Suppressor macrophage treated with lipopolysaccharide for 1 hour (primary cell): ENCODE measurements around the gene PTPRN2.

Experiments used
- DNase-seq, 3 donors: peaks; one replicate each; pipeline ENCODE4 v3.0.0-alpha.2; 2020 to 2022

PTPRN2 gene

DNA sequence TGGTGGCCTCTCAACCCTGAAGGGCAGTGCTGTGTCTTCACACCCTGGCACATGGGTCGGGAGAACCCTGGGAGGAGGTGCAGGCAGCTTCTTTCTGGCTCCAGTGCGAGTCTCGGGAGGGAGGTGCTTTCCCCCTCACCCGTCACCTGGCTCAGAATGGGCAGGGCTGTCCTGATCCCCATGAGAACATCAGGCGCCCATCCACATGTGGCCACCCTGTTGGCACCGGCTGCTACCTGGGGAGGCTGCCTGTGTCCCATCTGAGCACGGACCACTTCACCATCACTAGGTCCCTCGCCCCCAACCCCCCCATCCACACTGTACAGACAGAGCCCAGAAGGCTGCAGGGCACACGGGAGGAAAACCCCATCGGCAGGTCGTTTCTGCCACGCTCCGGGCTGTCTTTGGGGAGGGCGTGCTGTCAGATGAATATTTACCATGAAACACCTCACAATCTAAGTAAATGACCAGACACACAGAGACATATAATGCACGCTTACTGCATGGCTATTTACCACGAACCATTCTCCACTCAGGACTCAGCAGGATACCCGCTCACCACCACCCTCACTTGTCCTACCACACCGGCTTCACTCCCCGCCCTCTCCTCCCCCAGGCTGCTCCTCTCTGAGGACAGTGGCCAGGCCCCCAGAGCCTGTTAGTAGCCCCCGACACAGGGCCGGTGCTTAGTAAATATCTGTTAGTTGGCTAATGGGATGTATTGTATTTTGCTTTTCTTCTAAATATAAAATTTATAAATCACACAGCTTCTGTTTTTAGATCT is 968.6 kb downstream of the PTPRN2 start:
- no peak for DNase-seq

DNA sequence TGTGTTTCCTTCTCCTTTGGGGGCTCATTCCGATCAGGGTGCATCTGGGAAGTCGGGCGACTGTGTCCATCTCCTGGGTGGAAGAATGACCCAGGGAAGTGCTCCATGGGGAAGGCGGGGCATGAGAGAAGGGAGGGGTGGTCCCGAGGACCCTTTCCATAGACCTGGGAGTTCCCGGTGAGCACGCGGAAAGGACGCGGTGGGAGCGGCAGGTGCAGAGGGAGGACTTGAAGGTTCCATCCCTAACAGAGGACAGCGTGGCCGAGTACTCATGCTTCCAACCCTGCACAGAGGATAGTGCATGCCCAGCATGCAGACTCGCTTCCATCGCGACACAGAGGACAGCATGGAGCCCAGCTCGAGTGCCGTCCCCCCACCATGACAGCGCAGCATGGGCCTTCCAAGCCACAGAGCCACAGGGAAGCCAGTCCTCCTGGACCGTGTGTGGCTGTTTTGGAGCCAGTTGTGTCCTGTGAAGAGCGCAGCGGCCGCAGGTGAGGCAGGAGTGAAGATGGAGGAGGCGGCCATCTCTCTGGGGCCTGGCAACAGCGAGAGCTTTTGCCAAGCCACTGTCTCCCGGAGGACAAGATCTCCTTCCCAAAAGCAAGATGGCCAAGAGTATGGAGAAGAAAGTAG is 969.4 kb downstream of the PTPRN2 start:
- no peak for DNase-seq

DNA sequence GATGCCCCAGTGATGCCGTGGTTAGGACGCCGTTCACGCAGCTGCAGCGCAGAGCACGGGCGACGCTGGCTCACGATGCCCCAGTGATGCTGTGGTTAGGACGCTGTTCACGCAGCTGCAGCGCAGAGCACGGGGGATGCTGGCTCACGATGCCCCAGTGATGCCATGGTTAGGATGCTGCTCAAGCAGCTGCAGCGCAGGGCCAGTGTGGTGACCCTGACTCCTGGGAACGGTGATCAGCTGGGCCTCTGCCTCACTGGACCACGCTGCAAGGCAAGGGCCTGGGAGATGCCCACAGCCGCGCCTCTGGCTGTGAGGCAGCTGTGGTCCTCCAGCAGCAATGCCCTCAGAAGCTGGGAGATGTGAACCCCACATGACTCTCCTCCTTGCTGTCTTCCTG is 970.2 kb downstream of the PTPRN2 start:
- no peak for DNase-seq

DNA sequence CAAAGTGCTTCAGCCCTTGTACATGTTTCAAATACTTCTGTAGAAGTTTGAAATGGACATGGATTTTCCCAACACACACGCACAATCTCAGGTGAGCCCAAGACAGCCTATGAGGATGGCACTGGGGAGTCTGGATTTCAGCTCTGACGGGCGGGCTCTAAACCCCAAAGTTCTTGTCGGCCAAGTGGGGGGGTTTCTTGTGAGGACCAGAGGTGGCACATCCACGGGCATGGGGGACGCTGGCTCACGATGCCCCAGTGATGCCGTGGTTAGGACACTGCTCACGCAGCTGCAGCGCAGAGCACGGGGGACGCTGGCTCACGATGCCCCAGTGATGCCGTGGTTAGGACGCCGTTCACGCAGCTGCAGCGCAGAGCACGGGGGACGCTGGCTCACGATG is 970.7 kb downstream of the PTPRN2 start:
- DNase-seq = no peak

DNA sequence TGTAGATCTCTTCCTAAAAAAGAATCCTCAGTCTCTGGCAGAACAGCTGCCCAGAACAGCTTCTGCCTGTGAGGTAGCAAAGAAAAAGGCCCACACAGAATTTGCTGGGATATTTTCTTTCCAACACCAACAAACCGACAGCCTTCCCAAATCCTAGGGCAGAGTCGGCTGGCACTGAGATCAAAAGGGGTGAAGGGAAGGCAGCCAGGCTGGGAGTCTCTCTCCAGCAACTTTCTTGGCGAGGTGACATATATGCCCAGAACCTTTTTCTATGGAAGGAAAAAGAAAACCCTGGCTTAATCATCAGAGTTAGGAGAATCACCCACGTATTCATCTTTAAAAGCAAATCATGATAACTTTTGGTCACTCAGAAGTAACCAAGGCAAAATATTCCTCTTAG is 971.2 kb downstream of the PTPRN2 start:
- DNase-seq = no peak

DNA sequence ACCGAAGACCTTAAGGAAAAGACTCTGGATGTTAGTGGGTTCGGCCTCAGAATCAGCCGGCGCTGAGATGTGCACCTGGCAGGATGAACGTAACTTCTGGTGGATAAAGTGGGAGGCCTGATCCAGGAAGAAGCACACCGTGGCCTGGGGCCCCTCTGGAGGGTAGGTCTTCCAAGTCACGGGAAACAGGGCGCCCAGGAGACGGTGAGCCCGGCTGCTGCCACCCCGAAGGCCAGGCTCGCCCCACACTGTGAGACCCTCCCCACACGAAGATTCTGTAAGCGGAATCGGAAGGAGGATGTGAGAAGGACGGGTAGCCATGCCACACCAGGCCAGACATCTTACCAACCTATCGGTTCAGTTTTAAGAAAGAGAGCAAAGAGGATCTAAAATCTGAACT is 971.8 kb downstream of the PTPRN2 start:
- DNase-seq = no peak

DNA sequence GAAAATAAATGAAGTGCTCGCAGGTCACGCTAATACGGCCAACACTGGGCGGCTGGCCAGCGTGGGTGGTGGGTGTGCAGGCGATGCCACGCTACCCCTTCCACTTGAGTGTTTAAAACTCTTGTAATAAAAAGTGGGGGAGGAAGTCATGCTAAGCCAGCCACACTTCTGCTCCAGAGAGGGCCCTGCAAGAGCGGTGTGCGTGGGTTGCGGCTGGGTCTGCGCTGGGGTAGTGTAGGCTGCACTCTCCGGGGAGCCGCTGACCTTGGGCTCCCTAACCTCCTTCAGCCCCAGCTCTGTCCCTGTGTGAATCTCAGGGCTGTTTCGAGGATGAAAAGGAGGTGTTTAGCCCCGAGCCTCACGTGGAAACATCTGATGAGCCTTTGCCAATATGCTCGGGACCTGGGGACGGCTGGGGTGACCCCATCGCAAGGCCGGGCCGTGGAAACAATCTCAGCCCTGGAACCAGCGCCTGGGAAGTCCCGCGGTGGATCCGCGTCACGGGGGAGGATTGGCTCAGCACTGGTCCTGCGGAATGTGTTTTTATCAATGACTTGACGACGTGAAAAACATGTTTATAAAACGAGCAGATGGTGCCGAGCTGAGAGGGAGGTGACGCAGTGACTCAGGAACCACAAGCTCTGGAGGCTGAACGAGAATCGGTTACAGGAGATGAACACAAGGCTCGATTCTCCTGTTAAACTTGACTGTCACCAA is 972.4 kb downstream of the PTPRN2 start:
- DNase-seq = no peak

DNA sequence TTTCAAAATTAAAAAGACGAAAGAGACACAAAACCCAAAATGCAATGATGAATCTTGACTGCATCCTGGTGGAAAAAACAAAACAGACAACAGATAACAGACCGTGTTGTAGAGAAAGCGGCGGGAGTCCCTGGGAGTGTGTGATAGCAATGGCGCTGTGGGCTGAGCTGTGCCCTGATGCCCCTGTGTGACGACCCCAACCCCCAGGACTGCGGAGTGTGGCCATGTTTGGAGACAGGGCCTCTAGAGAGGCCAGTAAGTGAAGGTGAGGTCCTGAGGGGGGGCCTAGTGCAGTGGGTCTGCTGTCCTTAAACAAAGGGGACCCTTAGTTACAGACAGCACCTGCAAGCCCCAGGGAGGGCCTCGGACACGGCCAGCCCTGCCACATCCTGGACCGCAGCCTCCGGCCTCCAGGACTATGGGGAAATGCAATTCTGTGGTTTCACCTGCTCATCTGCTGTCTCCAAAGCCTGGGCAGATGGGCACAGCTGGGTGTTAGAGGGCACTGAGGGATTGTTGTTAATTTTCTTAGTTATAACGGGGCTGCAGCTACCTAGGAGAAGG is 973.1 kb downstream of the PTPRN2 start:
- DNase-seq = no peak

DNA sequence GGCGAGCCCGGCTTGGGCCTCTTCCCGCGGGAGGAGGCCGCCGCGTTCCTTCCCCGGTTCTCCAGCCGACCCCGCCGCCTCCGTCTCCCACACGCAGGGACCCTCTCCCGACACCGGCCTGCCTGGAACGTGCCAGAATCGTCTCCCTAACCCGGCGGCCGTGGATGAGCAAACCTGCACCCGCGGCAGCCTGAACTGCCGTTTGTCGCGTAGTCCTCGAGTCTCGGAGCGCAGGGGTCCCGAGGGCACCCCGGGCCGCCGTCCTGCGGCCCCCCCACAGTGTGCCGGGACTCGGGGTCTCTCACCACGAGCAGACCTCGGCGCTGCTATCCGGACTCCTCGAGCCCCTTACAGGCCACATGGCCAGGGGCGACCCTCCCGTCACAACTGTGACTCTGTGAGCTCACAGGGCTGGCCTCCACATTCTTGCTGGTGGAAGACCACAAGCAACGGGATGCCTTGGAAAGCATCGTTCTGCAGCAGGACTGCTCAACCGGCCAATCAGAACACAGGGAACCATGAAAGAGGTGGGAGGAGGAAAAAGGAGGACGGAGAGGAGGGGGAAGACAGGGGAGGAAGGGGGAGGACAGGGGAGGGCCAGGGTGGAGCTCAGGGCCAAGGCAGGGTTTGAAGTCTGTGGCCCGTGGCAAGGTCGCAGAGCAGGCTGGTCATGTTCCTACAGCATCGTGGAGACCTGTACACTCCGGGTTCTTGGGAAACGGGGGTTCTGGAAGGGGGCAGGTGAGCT is 973.9 kb downstream of the PTPRN2 start:
- DNase-seq = no peak

DNA sequence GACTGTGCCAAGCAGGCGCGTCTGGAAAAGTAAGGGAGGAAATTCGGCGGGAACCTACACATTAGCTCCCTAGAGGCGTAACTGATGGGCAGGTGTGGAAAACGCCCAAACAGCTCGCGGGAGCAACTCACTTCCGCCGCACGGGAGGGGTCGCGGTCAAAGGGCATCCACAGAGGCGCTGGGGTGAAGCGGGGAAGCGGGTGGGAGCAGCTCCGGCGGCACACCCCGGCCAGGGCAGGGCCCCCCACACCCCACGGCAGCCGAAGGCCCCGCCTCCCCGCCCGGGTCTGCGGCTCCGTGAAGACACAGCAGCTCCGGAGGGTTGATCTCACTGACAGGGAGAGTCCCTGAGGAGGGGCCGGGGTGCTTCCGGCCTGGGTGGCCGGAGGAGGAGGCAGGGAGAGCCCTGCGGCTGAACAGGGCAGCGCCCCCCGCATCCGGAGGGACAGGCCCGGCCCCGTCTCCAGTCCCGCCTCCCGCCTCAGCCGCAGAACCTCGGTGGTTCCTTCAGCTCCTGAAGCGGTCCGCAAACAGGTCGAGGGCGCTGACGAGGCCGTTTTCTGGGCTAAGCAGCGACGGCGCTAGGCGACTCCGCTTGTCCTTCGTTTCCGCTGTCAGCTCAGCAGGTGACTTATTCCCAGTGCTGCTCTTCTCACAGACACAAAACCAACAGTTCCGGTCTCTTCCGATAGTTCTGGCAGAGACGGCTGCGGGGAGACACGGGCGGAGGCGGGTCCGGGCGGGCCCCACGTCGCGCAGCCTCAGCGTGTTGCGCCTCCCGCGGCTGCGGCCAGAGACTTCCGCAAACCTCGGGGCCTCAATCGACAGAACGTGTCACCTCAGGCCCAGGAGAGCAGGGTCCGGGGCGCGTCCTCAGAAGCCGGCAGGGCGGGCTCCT is 974.7 kb downstream of the PTPRN2 start:
- DNase-seq = peak; percentile 51 to 65 (median 64)

DNA sequence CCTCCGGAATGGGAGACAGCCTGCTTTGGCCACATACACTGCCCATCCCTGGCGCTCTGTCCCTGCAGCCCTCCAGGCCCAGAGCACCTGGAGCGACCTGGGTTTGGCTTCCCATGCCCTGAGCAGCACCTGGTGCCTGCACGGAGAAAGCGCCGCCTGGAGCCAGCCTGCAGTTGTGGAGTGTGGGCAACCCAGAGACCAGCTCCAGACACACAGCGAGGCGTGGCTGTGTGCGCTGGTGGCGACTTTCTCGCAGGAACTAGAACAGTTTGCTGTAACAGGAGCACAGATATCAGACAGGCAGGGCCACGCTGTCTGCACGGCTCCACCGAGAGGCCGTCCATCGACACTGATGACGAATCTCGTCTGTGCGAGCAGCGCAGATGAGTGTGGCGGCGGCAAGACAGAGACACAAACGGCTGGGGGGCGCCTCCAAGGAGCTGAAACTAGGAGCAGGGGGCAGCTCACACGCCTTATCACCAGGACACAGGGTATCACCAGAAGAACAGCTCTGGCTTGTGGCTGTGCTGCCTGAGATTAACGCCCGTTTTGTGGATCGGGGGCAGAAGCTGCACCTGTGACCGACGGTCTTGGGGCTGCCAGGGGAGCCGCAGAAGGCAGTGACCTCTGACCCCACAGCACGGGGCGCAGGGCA is 975.5 kb downstream of the PTPRN2 start:
- DNase-seq = no peak

DNA sequence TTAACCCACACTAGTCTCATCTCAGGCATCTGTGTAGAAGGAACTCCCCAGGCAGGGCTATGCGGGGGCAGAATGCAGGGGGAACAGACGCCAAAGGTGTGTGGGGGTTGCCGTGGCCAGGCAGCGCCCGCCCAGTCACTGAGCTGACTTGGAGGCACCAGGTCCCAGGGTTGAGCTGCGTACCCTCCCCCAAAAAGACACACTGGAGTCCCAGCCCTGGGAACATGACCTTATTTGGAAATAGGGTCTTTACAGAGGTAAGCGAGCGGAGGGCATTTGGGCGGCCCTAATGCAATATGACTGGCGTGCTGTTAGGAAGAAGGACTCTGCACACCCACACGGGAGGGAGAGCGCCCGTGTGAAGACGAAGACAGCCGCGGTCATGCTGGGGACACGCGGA is 976.3 kb downstream of the PTPRN2 start:
- no peak for DNase-seq

DNA sequence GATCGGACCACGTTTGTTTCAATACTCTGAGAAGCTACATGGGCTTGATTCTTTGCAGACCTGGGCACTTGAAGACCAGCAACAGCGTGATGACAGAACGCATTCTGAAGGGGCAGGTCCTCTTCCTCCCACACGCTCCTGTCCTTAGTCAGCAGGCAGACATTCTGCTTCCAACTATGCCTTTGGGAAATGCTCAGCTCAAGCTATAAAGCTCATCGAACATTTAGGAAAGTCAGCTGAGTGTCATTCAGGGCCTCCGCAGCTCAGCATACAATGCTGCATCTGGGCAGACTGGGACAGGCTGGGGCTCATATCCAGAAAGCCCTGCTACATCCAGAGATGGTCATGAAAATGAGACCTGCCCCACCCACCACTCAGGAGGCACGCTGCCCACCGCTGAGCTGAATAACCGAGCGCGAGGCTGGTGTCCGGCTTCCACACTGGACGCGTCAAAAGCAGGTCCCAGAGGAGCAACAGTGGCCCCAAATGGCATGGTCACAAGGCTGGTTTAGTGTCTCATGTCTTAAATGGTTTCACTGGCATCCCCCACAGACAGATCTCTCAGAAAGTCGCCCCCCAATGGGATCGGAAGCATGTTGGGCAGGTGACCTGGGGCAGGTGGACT is 976.8 kb downstream of the PTPRN2 start:
- no peak for DNase-seq

DNA sequence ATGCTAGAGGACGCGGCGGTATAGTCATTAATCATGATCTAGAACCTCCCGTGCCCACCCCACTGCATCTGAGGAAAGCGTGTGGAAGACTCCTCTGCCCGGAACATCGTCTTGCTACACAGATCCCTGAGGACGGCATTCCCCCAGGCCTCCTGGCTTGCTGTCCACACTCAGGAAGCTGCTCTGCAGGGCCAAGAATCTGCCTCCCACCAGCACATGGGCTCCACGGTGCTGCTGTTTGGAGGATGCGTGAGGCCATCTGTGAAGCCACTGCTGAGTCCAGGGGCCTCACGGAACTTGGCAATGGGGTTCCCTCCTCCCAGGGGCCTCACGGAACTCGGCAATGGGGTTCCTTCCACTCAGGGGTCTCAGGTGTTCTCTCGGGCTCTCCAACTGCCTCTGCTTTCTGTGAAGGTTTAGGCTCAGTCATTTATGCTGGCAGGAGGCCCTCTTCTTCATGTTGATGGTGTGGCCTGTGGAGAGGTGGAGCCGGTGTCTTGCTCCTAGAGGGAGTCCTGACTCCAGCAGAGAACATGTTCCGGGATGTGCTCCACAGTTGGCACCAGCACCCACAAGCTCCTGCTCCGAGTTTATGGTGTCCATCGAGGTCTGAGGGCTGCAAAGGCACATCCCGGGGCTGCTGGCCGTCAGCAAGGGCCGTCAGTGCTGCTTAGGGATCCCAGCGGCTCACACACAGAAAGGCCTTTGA is 977.5 kb downstream of the PTPRN2 start:
- DNase-seq = no peak

DNA sequence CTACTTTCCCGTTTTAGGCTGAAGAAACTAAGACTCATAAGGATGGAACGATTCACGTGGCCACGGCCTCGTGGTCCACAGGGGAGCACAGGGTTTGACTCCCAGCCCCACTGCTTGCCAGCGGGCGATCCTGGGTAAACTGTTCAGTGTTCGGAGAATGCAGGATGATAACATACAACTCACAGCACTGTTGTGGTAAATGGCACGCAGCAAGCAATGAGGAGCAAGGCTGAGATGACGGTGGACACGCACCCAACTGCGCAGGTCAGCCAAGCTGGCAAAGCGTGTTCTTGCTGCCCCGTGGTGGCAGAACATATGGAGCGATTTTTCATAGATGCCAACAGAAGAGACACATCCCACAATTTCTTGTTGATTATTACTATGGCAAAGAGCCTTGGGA is 978.1 kb downstream of the PTPRN2 start:
- no peak for DNase-seq

DNA sequence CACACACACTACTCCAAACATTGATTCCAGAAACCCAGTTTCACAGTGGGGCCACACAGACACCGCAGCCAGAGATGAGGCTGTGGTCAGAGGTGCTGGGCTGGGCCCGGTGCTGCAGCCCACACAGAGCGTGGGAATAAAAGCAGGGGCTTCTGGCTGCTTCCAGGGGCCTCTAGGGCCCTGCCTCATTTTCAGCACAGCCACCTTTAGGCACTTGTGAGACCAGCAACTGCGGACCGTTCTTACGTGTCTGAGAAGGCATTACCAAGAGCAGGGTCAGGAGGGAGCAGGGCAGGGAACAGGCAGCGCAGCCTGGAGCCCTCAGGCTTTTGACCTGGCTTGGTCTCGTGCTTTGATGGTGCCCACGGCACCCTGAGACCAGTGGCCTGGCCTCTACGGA is 980.4 kb downstream of the PTPRN2 start:
- DNase-seq = no peak

DNA sequence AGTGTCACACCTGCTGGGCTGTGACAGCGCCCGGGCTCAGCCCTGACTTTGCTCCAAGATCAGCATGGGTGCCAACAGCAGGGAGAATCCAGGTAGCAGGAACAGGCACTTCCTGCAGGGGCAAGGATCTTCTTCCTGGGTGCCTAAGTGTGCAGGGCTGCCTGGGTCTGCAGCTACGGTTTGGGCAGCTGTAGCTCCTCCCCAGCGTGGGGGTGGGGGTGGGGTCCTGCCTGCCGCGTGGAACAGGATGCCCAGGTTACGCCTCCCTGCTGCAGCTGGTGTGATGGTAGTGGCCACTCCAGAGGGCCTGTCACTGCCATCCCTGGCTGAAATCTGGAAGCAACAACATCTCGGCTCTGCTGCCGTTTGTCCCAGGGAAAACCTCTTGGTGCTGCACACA is 981.5 kb downstream of the PTPRN2 start:
- no peak for DNase-seq

DNA sequence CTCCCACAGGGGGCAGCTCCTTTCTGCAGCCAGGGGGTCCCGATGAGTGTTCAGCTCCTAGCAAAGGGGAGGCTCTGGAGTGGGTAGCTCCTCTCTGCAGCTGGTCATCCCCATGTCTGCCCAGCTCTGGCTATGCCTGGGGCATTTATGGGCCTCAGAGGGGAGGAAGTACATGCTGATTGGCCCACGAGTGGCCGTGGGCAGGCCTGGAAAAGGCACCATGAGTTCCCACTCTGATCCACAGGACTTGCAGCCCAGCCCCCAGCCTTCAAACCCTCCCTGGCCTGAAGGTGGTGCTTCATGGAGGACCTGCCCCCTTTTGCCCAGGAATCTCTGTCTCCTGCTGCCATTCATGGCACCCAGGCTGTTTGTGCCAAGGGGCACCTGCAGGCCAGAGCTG is 982.0 kb downstream of the PTPRN2 start:
- DNase-seq = no peak

DNA sequence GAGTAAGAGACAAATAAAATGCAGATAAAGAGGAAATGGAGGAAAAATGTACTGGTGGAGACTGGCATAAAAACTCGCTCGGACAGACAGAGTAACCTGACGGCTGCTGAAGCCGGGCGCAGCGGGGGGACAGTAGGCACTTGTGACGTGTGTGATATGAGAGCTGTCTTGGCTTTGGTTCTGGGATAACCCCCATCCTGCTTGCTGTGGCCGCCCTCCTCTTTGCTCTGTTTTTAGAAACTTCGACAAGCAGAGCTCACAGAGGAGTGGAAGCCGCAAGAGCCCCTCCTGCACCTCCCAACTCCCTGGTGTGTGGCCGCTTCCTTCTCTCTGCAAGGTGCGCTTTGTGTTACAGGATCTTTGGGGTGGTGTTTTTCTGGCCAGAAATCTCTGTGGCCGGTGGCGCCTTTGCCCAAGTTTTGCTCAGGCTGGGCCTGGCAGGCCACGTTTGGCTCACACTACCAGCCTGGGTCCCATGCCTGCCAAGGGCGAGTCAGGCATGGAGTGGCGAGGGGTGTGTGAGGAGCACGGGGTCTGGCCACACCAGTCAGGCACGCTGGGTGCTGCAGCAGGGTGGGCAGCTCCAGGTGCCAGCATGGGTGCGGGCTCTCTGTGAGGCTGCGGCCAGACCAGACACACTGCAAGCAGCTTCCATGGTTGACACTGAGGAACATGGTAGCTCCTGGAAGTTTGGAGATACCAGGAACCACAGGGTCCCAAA is 982.8 kb downstream of the PTPRN2 start:
- DNase-seq = no peak

DNA sequence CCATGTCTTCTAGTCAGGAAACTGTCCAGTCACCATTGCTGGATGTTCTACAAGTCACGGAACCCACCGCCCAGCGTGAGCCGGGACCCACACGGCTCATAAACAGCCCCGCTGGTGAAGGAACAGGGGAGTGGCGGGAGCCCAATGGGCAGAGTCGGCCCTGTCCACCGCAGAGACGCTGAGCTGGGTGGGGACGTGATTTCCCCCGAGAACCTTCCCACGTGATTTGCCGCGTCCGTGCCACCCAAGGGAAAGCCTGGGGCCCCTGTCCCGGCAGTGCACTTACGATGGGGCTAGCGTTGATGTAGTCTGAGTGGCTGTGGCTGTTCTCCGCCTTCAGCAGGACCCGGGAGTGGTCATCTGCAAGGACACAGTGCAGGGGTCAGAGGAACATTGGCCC is 983.9 kb downstream of the PTPRN2 start:
- DNase-seq = no peak
